Caco-2 (cell line): ENCODE results near the gene FAM8A1. TPM values are rescaled to one million over a fixed set of nuclear protein-coding genes. Genes with fewer than 3 reads are reported as not detected.

ENCODE experiments used
- BruUV-seq: library from RNA; stranded (reverse); fragments of 400-500 nt; replicated peaks from 2 replicates; lab custom pipeline; 2021; lab: Mats Ljungman, UMichigan
- CTCF ChIA-PET: fragments of 300-600 bp; sonication (Branson Sonifier 250); formaldehyde crosslinking; loops from one replicate; lab custom pipeline; 2022; ENCODE audit warnings: antibody characterized with exemption; lab: Charles Lee
- POLR2A ChIA-PET: fragments of 300-600 bp; sonication (Branson Sonifier 250); formaldehyde crosslinking; loops from one replicate; lab custom pipeline; 2022; ENCODE audit warnings: antibody characterized with exemption; lab: Charles Lee
- DNase-seq, 2 experiments: peaks; one replicate each; pipeline versions ENCODE4 v3.0.0 to v3.0.0-alpha.2; 2020 to 2022
- H3K27me3 ChIP-seq: replicated peaks from 2 replicates; pipeline ENCODE4 v1.6.0; 2011; ENCODE audit warnings: low read length; ENCODE audit not compliant: control insufficient read depth, insufficient read depth
- H3K36me3 ChIP-seq: 2 replicates; pipeline ENCODE4 v1.5.1; 2011; ENCODE audit warnings: low read length; ENCODE audit not compliant: control insufficient read depth, insufficient read depth
- H3K4me1 ChIP-seq: fragments of 250-450 bp; sonication (Bioruptor Pico); 2 replicates; pipeline ENCODE4 v1.5.1; 2020; ENCODE audit warnings: mild to moderate bottlenecking
- H3K4me3 ChIP-seq: 2 replicates; pipeline ENCODE4 v1.5.1; 2011; ENCODE audit warnings: low read depth, mild to moderate bottlenecking, control low read depth, low read length
- H3K9me3 ChIP-seq: fragments of 250-450 bp; sonication (Bioruptor Pico); 2 replicates; pipeline ENCODE4 v1.5.1; 2020; ENCODE audit warnings: mild to moderate bottlenecking, moderate library complexity
- H3K27ac Mint-ChIP-seq: one replicate; pipeline ENCODE4 v1.8.0; 2022; ENCODE audit warnings: mixed read lengths; ENCODE audit not compliant: unreplicated experiment
- H3K27me3 Mint-ChIP-seq: one replicate; pipeline ENCODE4 v1.8.0; 2022; ENCODE audit warnings: mixed read lengths; ENCODE audit not compliant: insufficient read depth, unreplicated experiment
- H3K36me3 Mint-ChIP-seq: one replicate; pipeline ENCODE4 v1.8.0; 2022; ENCODE audit warnings: mild to moderate bottlenecking, mixed read lengths; ENCODE audit not compliant: insufficient read depth, unreplicated experiment
- H3K4me1 Mint-ChIP-seq: one replicate; pipeline ENCODE4 v1.8.0; 2022; ENCODE audit warnings: low read depth, mixed read lengths; ENCODE audit not compliant: unreplicated experiment
- H3K4me3 Mint-ChIP-seq: one replicate; pipeline ENCODE4 v1.8.0; 2022; ENCODE audit warnings: mild to moderate bottlenecking, moderate library complexity, mixed read lengths; ENCODE audit not compliant: unreplicated experiment
- H3K9me3 Mint-ChIP-seq: one replicate; pipeline ENCODE4 v1.8.0; 2022; ENCODE audit warnings: mixed read lengths; ENCODE audit not compliant: unreplicated experiment
- CTCF ChIP-seq, 2 experiments: fragments of 200-600 bp in 1 of 2; IDR thresholded peaks; 1 replicate in 1 of 2; 2 replicates in 1 of 2; pipeline versions ENCODE4 v1.5.1 to v1.8.0; 2011 to 2022; ENCODE audit warnings: antibody characterized with exemption in 1 of 2, control low read depth in 1 of 2, inconsistent platforms in 1 of 2, low read depth in 1 of 2, low read length in 1 of 2, mild to moderate bottlenecking in 1 of 2, moderate library complexity in 1 of 2; ENCODE audit not compliant: insufficient read depth in 1 of 2, severe bottlenecking in 1 of 2, unreplicated experiment in 1 of 2
- intact Hi-C: fragments of 100-400 bp; cut with micrococcal nuclease; formaldehyde crosslinking; loops from one replicate; pipeline ENCODE4 v1.10.0; 2022; ENCODE audit not compliant: unreplicated experiment
- total RNA-seq: library from RNA; stranded (reverse); gene quantifications from 2 replicates; pipeline ENCODE4 v1.2.3, GENCODE V29; 2022

Gene FAM8A1
- total RNA-seq, 1 experiment from 2014 or later = 18.9 TPM

GRCh38 chr6:17593246-17593645 is 6.9 kb upstream of the FAM8A1 start:
- Mint-ChIP-seq H3K36me3 (peaks cover 5% of the 10 kb centered on the region), H3K27me3 (no peaks in the 10 kb centered on the region), H3K4me3 (no peak overlapping the region), H3K9me3 (no peaks in the 10 kb centered on the region), H3K27ac (no peak overlapping the region), H3K4me1 (peaks cover under 1% of the 10 kb centered on the region)
- ChIA-PET CTCF (interaction anchor here (0.6 kb wide), 1 partner anchor 154 kb away, joined by 3 read pairs; no protein-coding TSS in a partner anchor), POLR2A (no interaction called here)
- intact Hi-C loops = no loop called here
- Histone ChIP-seq H3K27me3 (no peaks in the 10 kb centered on the region), H3K9me3 (no peaks in the 10 kb centered on the region), H3K36me3 (no peaks in the 10 kb centered on the region), H3K4me3 (no peak overlapping the region), H3K4me1 (no peaks in the 10 kb centered on the region)
- no peak for TF ChIP-seq CTCF (IDR thresholded peaks at IDR 0.05; ENCODE audit: insufficient read depth in 1 of 2, low read depth in 1 of 2, low read length in 1 of 2, severe bottlenecking in 1 of 2, unreplicated experiment in 1 of 2)
- no peak for DNase-seq
- no TSS peak for BruUV-seq

GRCh38 chr6:17596085-17596484 is 4.0 kb upstream of the FAM8A1 start:
- no TSS peak for BruUV-seq
- DNase-seq = no peak
- intact Hi-C loops = no loop called here
- POLR2A ChIA-PET = interaction anchor here (0.6 kb wide), 1 partner anchor 63 kb away, joined by 5 read pairs; no protein-coding TSS in a partner anchor
- Histone ChIP-seq H3K4me3 (no peak overlapping the region), H3K4me1 (no peaks in the 10 kb centered on the region), H3K36me3 (no peaks in the 10 kb centered on the region), H3K9me3 (no peaks in the 10 kb centered on the region), H3K27me3 (no peaks in the 10 kb centered on the region)
- CTCF ChIA-PET = no interaction called here
- H3K4me3 Mint-ChIP-seq = no peak overlapping the region
- H3K27ac Mint-ChIP-seq = no peak overlapping the region
- H3K9me3 Mint-ChIP-seq = no peaks in the 10 kb centered on the region
- H3K4me1 Mint-ChIP-seq = no peaks in the 10 kb centered on the region
- no peaks in the 10 kb centered on the region for H3K27me3 Mint-ChIP-seq
- peaks cover 7% of the 10 kb centered on the region for H3K36me3 Mint-ChIP-seq
- TF ChIP-seq CTCF (IDR thresholded peaks at IDR 0.05; ENCODE audit: insufficient read depth in 1 of 2, low read depth in 1 of 2, low read length in 1 of 2, severe bottlenecking in 1 of 2, unreplicated experiment in 1 of 2) = no peak

- Histone ChIP-seq H3K9me3 (no peaks in the 10 kb centered on the region), H3K4me1 (peaks cover 10% of the 10 kb centered on the region), H3K36me3 (no peaks in the 10 kb centered on the region; the same call in 1 of the 2 replicates), H3K4me3 (peak overlapping the region; percentile 90), H3K27me3 (no peaks in the 10 kb centered on the region)
- CTCF ChIA-PET = interaction anchor here (0.6 to 1.9 kb wide), 7 partner anchors 11 to 269 kb away, joined by 3 to 7 read pairs (median 4); no protein-coding TSS in a partner anchor
- peak overlapping the region; percentile 75 for H3K4me3 Mint-ChIP-seq
- H3K27me3 Mint-ChIP-seq = no peaks in the 10 kb centered on the region
- no peak for TF ChIP-seq CTCF (IDR thresholded peaks at IDR 0.05; ENCODE audit: insufficient read depth in 1 of 2, low read depth in 1 of 2, low read length in 1 of 2, severe bottlenecking in 1 of 2, unreplicated experiment in 1 of 2)
- DNase-seq = peak; percentile 48 to 61
- POLR2A ChIA-PET = interaction anchor here (0.5 to 1.1 kb wide), 10 partner anchors 21 to 779 kb away, joined by 3 to 8 read pairs (median 4); no protein-coding TSS in a partner anchor
- peaks cover 10% of the 10 kb centered on the region for H3K4me1 Mint-ChIP-seq
- intact Hi-C loops = loop anchor here (1.0 to 5.0 kb wide), 3 partner anchors 202 to 554 kb away; no protein-coding TSS in a partner anchor
- no TSS peak for BruUV-seq
- H3K27ac Mint-ChIP-seq = peak overlapping the region; percentile 57
- no peaks in the 10 kb centered on the region for H3K9me3 Mint-ChIP-seq
- H3K36me3 Mint-ChIP-seq = peaks cover 22% of the 10 kb centered on the region
These were observed 654 bp downstream of the FAM8A1 start for GRCh38 chr6:17600527-17601385.
